Measurements from ENCODE around the gene RB1.
A peak's percentile ranks its signal among the peaks of the same experiment; 100 is the strongest.

RB1 gene

DNA sequence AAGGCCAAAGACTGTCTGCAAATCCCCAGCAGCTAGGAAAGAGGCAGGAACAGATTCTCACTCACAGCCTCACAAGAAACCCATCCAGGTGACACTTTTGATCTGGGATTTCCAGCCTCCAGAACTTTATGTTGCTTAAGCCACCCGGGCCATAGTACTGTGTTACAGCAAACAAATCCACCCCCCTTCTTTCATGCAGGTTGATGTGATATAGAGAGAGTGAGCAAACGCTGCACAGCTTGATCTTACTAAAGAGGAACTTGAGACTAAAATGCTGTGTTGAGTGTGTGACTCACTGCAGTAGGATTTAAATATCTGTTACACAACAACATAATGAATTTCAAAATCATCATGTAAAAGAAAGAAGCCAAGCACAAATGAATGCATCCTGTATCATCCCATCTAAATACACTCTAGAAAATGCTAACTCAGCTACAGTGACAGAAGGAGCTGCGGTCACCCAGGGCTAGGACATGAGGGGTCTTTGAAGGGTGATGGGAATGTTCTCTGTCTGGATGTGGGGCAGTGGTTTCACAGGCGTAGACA is 197.2 kb downstream of the RB1 start:
- no peak for FAIRE-seq

DNA sequence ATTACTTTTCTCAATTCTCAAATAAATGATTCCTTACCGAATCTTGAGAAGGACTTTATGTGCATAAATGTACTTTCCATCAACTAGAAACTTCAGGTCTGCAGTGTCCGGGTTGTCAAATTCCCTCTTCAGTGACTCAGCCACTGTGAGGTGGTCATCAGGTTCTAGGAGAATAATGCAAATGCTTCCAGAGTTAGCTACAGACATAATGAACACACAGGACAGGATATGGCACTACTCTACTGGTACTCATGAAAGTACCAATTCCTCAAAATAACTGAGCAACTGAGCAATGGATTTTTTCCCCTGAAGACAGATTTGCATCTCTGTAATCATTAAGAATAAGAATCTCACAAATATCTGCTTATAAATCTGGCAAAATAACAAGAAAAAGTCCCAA is 198.2 kb downstream of the RB1 start:
- no peak for FAIRE-seq

DNA sequence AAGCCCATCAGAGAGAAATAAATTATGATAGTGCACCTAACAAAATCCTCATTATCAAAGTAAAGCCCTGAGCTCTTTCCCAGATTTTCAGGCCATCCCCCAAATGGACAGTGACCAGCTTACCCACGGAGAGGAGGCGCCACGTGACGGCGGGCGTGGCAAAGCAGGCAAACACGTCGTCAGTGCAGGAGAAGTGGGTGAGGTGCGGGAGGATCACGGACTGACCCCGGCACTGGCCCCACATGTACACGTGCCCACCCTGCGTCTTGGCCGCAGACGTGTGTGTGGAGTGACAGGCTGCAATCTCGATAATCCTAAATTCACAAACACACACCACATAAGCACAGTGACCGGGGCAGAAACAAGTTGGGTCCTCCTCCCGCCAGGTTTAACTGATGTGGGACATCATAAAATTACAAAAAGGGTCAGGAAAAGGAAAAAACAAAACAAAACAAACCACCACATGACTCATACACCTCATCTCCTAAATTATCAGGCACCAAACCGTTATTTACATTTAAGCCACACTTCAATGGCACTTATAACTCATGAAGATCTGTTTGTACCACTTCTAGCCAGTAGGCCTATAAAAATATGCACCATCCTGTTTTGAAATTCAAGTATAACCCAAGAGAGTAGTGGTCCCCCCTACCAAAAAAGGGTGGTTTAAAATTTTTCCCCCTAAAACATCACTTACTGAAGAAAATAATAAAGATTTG is 199.2 kb downstream of the RB1 start:
- no peak for FAIRE-seq

DNA sequence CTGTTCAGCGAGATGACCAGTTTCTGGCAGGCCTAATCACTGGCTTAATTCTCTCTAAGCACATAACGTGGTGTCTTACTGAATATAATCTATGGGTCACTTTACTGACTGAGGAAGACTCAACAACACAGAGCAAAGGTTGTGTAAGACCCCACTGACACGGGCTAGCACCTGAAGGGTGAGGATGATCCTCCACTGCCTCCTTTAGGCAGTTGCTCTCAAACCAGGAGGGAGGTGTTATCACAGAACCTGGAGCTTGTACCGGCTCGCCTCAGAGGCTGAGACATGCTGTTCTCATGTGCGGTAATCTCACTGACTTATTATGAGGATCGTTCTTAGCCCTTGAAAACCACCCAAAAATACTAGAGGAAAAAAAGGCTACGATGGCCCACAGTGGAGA is 201.1 kb downstream of the RB1 start:
- FAIRE-seq, result no peak

- FAIRE-seq, result no peak
Observed at GRCh38 chr13:48505012-48505411, 201.5 kb downstream of the RB1 start.

DNA sequence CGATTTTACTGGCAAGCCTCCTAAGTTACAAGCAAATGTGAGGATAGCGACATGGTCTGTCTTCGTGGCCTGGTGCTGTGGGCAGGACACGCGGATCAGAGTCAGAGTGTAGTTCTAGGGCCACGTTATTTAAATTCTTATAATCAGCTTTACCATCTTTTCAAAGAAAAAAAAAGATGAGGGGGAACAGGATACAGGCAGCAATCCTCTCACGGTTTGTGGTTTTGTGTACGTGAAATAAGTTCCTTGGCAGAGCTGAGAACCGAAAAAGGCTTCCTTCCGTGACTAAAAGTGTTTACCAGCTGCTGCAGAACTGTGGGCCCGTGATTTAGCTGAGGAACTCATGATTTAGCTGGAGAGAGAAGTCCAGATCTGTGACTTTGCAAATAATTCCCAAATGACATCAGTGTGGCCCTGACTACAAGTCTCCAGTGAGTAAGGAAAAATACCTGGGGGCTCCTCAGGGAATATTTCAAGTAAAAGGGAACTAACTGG is 202.1 kb downstream of the RB1 start:
- no peak for FAIRE-seq

- no peak for FAIRE-seq
Observed at GRCh38 chr13:48506092-48506701, 202.6 kb downstream of the RB1 start.

GRCh38 chr13:48507021-48507420 is 203.5 kb downstream of the RB1 start:
- FAIRE-seq, result no peak

- FAIRE-seq, result no peak
Observed at GRCh38 chr13:48508011-48508410, 204.5 kb downstream of the RB1 start.

DNA sequence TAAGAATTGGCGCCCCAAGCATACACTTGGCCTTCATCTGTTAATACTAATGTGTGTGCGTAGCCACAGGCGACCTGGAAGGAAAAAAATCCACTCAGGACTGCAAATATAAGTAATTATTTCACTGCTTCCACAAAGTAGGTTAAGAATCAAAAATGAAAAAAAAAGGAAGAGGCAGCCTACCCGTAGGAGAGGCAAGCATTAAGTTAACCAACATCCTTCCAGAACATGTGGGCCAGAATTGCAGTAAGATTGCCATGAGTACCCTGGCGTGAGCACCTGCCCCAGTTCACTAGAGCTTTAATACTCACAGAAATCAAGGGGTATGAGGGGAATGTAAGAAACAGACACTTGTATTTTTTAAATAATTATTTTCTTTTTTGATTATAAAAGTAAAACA is 207.1 kb downstream of the RB1 start:
- no peak for FAIRE-seq

DNA sequence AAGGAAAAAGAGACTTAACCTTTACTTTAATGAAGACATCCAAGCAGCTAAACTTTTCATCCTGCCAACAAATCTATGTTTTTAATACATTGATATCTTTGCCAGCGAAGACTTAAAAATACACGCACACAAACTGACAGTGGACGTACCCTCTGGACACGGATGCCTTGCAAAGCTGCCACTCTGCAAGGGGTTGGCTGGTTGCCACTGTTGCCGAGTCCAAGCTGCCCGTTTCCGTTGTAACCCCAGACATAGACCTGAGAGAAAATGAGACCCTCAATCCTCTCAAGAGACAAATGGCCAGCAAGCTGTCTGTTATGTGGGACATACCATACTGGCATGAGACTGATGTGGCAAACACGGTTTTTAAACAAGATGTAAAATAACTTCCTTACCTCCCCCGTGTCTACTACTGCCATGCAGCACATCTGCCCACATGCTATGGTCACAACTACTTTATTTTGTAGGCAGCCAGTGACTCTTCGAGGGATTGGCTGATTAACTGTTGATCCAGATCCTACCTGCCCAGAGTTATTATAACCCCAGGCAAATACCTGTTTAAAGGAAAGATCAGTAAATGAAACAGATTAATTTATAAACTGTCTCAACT is 208.2 kb downstream of the RB1 start:
- FAIRE-seq, result no peak

DNA sequence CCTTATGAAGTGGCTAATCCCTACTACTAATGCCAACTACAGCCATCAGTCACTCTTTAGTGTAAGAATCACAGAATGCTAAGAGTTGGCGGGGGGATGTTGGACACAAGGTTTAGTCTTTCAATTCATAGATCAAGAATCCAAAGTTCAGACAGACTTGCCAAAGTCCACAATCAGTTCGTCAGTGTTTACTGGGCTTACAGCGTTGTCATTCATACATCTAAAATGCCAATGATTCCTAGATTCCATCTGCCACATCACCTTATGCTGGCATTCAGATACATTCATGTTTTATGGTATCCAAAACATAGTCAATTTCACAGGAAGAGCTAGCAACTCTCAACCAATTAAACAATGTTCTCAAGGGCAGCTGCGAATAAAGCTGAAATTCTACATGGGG is 211.2 kb downstream of the RB1 start:
- no peak for FAIRE-seq

GRCh38 chr13:48515732-48516131 is 212.2 kb downstream of the RB1 start:
- FAIRE-seq, result no peak

- FAIRE-seq, result no peak
Observed at GRCh38 chr13:48518083-48518482, 214.5 kb downstream of the RB1 start.

- FAIRE-seq, result no peak
Observed at GRCh38 chr13:48526286-48526685, 222.7 kb downstream of the RB1 start.

DNA sequence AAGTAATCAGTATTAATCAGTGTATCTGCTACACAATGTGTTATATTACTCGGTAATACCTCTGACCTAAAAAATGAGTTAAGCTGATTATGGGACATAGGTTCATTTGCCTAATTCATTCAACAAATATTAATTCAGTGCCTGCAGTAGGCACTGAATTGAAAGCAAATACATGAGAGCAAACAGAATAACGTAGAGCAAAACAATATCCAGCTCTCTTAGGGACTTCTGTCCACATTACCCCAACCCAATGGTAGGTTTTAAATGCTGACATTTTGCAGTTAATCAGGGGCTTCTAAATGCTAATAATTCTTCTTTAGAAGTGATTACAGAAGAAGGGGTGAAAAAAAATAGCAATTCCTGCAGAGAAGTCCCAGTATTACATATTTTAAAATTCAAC is 224.4 kb downstream of the RB1 start:
- FAIRE-seq, result no peak

GRCh38 chr13:48528720-48529119 is 225.2 kb downstream of the RB1 start:
- FAIRE-seq, result peak; percentile 3

DNA sequence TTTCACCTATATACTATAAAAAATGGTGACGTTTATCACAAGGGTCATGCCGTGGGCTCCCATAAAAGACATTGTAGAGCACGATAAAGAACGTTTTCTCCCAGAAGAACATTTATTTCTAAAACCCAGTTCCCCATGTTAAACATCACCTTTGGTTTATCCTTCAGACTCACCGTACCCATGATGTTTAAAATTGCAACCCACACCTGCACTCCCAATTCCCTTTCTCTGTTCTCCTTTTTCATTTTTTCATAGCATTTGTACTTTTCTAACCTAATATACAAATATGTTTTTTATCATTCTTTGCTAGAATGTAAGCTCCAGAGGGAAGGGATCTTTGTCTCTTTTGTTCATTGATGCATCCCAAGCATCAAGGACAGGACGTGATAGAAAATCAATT is 227.3 kb downstream of the RB1 start:
- FAIRE-seq, result no peak

Data from A204.1 (cell line).